A673 (cell line): ENCODE results near the gene HTRA2. TPM values are rescaled to one million over a fixed set of nuclear protein-coding genes. Genes with fewer than 3 reads are reported as not detected.

Source experiments
- BruUV-seq: library from RNA; stranded (reverse); fragments of 400-500 nt; replicated peaks from 2 replicates; lab custom pipeline; 2021; lab: Mats Ljungman, UMichigan
- CTCF ChIA-PET: fragments of 300-600 bp; sonication (Branson Sonifier 250); formaldehyde crosslinking; loops from one replicate; lab custom pipeline; 2022; ENCODE audit warnings: antibody characterized with exemption; lab: Charles Lee
- POLR2A ChIA-PET: fragments of 300-600 bp; sonication (Branson Sonifier 250); formaldehyde crosslinking; loops from one replicate; lab custom pipeline; 2022; ENCODE audit warnings: antibody characterized with exemption; ENCODE audit not compliant: low non-redundant PET; lab: Charles Lee
- DNase-seq: peaks from one replicate; pipeline ENCODE4 v3.0.0-alpha.2; 2015; ENCODE audit warnings: low spot score
- H3K27ac ChIP-seq: fragments of 200-600 bp; sonication (generic); 2 replicates; pipeline ENCODE4 v1.5.1; 2016; ENCODE audit warnings: mixed run types, low read depth, mild to moderate bottlenecking, mixed read lengths, antibody characterized with exemption, low read length; ENCODE audit not compliant: poor library complexity, severe bottlenecking
- H3K27me3 ChIP-seq: fragments of 200-600 bp; sonication (generic); replicated peaks from 2 replicates; pipeline ENCODE4 v1.6.1; 2017; ENCODE audit warnings: mixed run types, low read depth, mild to moderate bottlenecking, mixed read lengths, antibody characterized with exemption, low read length; ENCODE audit not compliant: insufficient read depth, poor library complexity
- H3K36me3 ChIP-seq: fragments of 200-600 bp; sonication (generic); 2 replicates; pipeline ENCODE4 v1.6.1; 2016; ENCODE audit warnings: mixed run types, mild to moderate bottlenecking, mixed read lengths, antibody characterized with exemption, low read length; ENCODE audit not compliant: insufficient read depth, poor library complexity, severe bottlenecking
- H3K4me1 ChIP-seq: fragments of 200-600 bp; sonication (generic); 2 replicates; pipeline ENCODE4 v1.6.1; 2017; ENCODE audit warnings: mixed run types, mild to moderate bottlenecking, mixed read lengths, antibody characterized with exemption, low read length; ENCODE audit not compliant: insufficient read depth, poor library complexity, severe bottlenecking
- H3K4me3 ChIP-seq: fragments of 200-600 bp; sonication (generic); 2 replicates; pipeline ENCODE4 v1.5.1; 2016; ENCODE audit warnings: low read depth, mixed run types, mild to moderate bottlenecking, mixed read lengths, low read length; ENCODE audit not compliant: poor library complexity, severe bottlenecking
- H3K9me3 ChIP-seq: fragments of 200-600 bp; sonication (generic); 2 replicates; pipeline ENCODE4 v1.6.1; 2016; ENCODE audit warnings: mixed run types, low read depth, mild to moderate bottlenecking, mixed read lengths, antibody characterized with exemption, low read length; ENCODE audit not compliant: poor library complexity, severe bottlenecking
- EZH2 ChIP-seq: fragments of 200-600 bp; sonication (generic); IDR thresholded peaks from 2 replicates; pipeline ENCODE4 v1.6.1; 2017; ENCODE audit warnings: borderline replicate concordance, low read depth, mild to moderate bottlenecking, mixed read lengths, antibody characterized with exemption, low read length; ENCODE audit not compliant: poor library complexity, severe bottlenecking
- intact Hi-C: fragments of 100-400 bp; cut with micrococcal nuclease; formaldehyde crosslinking; loops from one replicate; pipeline ENCODE4 v1.10.0; 2022; ENCODE audit not compliant: unreplicated experiment
- total RNA-seq: library from RNA; stranded (reverse); gene quantifications from 2 replicates; pipeline ENCODE4 v1.2.3, GENCODE V29; 2021
- TF ChIP-seq, protein P1 (sequence below): fragments of 300-800, 200-600 bp; sonication (generic); conservative IDR thresholded peaks from 2 replicates; pipeline ENCODE4 v1.5.1; 2017; ENCODE audit warnings: low read depth, mild to moderate bottlenecking, antibody characterized with exemption, low read length, moderate library complexity, mixed read lengths

The HTRA2 gene
- total RNA-seq, 1 experiment from 2014 or later, result 35.1 TPM

DNA sequence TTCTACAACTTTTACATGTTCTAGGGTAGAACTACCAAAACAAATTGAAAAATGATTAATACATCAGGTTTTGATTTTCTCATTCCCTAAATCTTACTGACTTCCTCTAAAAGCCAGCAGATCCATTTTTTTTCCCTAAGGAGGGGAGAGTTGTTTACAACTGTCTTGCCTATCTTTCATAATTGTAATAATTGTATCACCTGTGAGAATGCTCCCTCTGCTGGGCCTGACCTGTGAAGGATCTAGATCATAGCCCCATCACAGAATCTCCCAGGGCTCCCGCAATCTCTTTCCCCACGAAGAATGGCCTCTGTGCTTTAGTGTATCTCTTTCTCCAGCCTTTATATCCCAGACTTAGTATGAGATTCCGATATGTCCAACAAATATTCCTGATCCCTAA, 14.9 kb downstream of the HTRA2 start:
- Histone ChIP-seq H3K4me3 (no peak overlapping the region), H3K27me3 (peaks cover 14% of the 10 kb centered on the region), H3K4me1 (peaks cover 10% of the 10 kb centered on the region), H3K36me3 (no peaks in the 10 kb centered on the region), H3K9me3 (no peaks in the 10 kb centered on the region), H3K27ac (no peak overlapping the region)
- no peak for DNase-seq
- no TSS peak for BruUV-seq
- TF ChIP-seq, protein P1, sequence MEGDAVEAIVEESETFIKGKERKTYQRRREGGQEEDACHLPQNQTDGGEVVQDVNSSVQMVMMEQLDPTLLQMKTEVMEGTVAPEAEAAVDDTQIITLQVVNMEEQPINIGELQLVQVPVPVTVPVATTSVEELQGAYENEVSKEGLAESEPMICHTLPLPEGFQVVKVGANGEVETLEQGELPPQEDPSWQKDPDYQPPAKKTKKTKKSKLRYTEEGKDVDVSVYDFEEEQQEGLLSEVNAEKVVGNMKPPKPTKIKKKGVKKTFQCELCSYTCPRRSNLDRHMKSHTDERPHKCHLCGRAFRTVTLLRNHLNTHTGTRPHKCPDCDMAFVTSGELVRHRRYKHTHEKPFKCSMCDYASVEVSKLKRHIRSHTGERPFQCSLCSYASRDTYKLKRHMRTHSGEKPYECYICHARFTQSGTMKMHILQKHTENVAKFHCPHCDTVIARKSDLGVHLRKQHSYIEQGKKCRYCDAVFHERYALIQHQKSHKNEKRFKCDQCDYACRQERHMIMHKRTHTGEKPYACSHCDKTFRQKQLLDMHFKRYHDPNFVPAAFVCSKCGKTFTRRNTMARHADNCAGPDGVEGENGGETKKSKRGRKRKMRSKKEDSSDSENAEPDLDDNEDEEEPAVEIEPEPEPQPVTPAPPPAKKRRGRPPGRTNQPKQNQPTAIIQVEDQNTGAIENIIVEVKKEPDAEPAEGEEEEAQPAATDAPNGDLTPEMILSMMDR, result no peak
- no peak for TF ChIP-seq EZH2
- ChIA-PET POLR2A (no interaction called here), CTCF (no interaction called here)
- intact Hi-C loops, result no loop called here

DNA sequence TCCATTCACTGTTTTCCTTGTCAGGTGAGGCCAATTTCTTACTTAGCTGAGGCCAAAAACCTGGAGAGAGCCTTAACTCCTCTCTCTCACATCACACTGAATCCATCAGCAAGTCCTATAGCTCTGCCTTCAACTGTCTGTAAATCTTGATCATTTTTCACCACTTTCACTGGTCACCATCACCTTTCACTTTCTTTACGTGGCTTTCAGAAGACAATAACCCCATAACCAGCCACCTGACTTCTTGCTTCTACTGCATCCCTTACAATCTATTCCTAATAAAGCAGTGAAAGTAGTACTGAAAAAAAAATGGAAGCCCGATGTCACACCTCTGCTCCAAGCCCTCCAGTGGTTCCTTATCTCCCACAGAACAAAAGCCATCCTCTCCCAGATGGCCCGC, 16.3 kb downstream of the HTRA2 start:
- H3K27me3 ChIP-seq, result peaks cover 14% of the 10 kb centered on the region
- H3K9me3 ChIP-seq, result no peaks in the 10 kb centered on the region
- peaks cover 10% of the 10 kb centered on the region for H3K4me1 ChIP-seq
- no peak for DNase-seq
- BruUV-seq, result no TSS peak
- intact Hi-C loops, result no loop called here
- TF ChIP-seq EZH2, result no peak
- TF ChIP-seq, protein P1, result no peak
- CTCF ChIA-PET, result no interaction called here
- H3K36me3 ChIP-seq, result no peaks in the 10 kb centered on the region
- no peak overlapping the region for H3K4me3 ChIP-seq
- no peak overlapping the region for H3K27ac ChIP-seq
- POLR2A ChIA-PET, result no interaction called here

DNA sequence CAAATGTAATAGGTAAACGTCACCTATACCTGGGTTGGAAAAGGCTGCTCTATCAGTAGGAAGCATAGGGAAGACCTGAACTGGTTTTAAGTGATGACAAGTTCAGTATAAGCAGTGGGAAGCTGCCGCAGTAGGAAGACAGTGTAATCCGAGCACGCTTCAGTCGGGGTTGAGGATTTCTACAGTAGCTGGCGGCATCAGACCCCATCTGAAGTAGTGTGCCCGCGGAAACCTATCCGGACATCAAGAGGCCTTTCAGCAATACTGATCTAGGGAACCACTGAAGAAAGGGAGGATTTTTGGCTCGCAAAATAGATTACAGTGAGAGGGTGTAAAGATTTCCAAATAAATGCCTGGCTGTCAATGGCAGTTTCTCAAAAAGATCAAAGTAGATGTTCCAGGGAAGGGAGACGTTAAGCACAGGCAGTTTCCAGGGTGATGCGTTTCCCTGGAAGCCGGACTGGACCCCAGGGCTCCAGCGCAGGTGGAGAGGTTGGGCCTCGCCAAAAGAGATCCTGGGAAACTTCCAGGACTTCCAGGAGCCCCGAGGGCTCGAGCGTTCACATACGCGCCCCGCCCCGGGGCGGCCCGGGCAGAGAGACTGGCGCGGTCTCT, 18.7 kb downstream of the HTRA2 start:
- Histone ChIP-seq H3K9me3 (no peaks in the 10 kb centered on the region), H3K4me1 (peaks cover 5% of the 10 kb centered on the region), H3K27me3 (peaks cover 14% of the 10 kb centered on the region), H3K4me3 (peak overlapping the region; percentile 48), H3K27ac (no peak overlapping the region), H3K36me3 (no peaks in the 10 kb centered on the region)
- no TSS peak for BruUV-seq
- TF ChIP-seq, protein P1, result no peak
- TF ChIP-seq EZH2, result no peak
- intact Hi-C loops, result no loop called here
- ChIA-PET POLR2A (no interaction called here), CTCF (no interaction called here)
- DNase-seq, result peak; percentile 29
